NCI-H82 treated with DMSO at 0.1 percent for 48 hours (cell line): ENCODE data around the gene NFIA.

Experiments
- DNase-seq: peaks from one replicate; lab custom pipeline; 2025; ENCODE audit not compliant: unreplicated experiment; lab: John Stamatoyannopoulos, UW

NFIA gene

DNA sequence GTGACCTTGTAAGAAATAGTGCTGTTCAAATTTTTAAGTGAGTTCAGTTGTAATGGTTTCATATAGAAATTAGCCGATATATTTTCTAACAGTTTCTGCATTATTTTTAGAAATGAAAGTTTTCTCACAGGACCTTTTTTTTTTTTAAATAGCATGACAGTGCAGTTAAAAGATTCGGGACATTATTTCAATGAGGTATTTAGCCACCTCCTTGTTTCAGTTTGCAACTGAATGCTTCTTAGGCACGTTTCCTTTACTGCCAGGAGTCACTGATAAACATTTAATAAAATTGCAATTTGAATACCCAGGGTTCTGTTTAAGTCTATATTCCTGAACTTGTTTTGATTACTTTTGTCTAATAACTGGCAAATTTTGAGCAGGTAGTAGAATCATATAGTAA lies 337.9 kb downstream of the NFIA start:
- DNase-seq = no peak

DNA sequence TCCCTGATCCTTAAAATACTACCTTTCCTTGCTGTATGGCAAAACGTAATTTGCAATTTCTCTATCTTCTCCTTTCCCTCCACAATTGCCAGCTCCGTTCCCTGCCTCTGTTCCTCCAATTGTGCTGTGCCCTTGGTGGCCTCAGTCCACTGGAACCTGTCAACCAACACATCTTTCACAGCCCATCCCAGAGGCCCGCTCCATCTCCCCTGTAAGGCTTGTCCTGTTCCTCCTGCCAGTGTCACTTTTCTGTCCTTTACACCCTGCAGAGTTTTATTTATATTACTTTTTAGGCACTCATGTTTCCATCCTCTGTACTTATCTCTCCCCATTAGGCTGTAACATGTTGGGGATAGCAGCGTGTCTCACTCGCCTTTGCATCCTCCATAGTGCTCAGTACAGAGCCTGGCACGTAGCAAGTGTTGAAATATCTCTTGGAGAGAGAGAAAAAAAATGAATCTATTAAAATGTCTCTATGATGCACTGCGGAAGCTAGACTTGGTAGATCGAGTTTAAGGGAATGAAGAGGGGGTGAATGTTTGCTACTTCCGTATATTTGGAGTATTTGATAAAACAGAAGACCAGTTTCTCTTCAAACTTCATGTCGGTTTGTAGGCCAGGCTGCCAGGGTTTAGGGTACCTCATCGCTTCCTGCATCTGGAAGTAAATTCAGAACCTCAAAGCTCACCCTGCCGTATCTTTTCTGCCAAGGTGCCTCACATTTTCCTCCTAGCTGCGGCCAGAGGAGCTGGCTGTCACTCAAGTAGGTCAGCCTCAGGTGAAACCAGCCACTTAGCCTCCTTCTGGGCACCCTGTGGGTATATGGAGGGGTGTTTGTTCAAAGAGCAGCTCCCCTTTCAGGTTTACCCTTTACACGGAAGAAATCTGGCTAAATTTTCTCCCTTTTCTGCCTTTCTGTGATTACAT lies 338.8 kb downstream of the NFIA start:
- no peak for DNase-seq

DNA sequence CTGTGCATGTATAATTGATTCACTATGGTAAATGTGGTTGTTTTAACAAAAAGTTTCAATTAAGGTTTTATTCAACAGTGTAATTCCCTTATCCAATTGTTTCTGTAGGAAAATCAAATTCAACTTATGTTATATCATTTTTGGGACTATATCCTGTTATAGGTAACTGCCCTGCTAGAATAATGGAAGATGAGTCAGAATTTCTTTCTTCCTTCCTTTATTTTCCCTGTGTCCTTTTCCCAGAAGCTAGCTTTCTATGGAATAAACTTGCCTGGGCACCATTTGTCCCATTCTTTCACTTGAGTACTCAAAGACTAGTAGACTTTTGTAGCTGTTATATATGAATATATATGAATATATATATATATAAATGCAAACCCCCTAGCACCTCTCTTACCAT lies 341.3 kb downstream of the NFIA start:
- no peak for DNase-seq

DNA sequence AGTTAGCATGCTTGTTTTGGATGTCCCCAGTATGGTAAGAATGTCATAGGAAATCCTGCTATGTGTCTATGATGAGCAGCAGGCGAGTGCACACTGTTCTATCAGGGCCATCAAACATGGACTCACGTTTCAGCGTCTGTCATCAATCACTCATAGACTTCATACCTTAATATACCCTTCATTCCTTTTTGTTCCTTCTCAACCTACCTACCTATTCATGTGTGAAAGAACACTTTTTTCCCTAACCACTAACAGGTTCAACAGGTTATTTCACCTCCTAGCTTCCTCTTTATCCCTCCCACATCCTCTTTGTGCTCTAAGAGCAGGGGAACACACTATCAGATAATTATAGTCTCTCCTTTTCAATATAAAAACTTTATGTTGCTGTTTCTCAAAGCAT lies 342.0 kb downstream of the NFIA start:
- DNase-seq = no peak

DNA sequence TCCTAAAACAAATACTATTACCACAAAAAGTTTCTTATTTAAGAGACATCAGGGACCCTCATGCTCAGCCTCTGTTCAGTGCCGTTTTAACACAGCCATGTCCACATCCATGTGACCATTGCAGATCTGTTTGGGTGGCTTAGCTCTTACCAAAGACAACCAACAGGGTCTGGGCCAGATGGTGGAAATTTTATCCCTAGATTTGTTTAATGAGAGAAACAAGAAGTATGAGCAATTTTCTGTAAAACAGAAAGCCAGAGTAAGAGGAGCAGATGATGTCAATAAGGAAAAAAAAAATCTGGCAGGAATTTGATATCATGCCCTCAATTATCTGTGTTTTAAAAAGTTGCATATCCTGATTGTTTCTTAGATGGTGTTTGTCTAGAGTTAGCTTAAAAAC lies 342.7 kb downstream of the NFIA start:
- no peak for DNase-seq

DNA sequence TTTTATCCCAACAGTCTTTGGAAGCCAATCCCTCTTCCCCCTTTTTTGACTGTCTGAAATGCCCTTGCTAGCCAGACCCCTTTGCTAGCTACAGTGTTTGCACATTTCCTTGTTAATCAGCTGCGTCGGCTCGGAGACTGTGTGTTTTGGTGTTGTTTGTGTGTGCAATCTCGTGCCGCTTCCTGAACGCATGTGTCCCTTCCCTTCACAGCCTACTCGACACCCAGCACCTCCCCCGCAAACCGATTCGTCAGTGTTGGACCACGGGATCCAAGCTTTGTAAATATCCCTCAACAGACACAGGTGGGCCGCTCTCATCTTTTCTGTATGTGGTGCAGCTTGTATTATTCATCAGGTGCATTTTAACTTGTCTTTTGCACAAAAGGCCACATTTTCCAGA lies 343.9 kb downstream of the NFIA start:
- DNase-seq = no peak

DNA sequence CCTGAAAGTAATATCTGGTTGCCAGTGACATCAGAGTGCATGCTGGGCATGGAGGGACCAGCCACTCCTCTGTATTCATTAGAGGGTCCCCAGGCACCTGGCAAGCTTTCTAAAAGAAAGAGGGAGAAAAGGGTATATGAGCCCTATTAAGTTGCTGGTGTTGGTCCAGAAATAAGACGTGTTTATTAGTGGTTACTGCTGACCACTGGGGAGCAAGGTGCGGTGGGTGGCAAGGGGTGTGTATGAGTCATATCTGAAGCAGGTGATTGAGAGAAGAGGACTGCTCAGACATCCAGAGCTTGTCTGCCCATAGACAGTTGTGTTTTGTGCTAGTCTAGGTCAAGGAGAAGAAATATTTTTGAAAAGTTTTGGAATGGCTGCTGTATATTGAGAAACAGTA lies 344.5 kb downstream of the NFIA start:
- DNase-seq = no peak

DNA sequence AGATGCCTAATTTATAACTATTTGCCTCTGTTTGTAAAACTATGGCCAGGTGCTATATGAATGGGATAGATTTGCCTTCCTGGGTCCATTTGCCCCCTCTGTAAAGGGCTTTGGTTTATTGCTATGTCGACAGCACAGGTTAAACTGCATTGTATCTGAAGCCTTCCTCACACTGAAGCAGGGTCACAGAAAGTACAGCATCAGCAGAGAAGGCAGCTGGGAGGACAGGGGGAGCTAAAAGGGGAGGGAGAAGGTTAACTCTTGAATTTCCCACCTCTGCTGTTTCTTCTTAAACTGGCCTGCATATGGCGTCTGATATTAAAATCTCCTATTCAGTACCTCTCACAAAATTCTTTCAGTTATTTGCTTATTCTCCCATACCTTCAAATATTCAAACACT lies 345.1 kb downstream of the NFIA start:
- DNase-seq = no peak

DNA sequence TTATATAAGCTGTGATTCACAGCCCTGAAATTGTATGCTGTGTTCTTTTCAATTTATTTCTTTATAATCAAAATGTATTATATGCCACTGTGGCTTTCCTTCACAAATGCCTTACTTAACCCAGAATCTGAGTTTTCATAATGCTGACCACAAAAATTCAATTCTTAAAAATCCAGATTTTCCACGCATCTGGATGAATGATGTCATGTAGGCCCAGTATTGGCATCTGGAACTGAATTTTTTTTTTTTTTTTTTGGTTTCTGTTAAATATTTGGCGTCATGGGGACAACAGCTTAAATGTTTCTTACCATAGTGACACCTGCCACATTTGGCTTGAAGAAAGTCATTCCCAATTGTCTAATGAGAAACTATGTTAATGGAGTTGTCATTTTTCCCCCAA lies 345.8 kb downstream of the NFIA start:
- no peak for DNase-seq

DNA sequence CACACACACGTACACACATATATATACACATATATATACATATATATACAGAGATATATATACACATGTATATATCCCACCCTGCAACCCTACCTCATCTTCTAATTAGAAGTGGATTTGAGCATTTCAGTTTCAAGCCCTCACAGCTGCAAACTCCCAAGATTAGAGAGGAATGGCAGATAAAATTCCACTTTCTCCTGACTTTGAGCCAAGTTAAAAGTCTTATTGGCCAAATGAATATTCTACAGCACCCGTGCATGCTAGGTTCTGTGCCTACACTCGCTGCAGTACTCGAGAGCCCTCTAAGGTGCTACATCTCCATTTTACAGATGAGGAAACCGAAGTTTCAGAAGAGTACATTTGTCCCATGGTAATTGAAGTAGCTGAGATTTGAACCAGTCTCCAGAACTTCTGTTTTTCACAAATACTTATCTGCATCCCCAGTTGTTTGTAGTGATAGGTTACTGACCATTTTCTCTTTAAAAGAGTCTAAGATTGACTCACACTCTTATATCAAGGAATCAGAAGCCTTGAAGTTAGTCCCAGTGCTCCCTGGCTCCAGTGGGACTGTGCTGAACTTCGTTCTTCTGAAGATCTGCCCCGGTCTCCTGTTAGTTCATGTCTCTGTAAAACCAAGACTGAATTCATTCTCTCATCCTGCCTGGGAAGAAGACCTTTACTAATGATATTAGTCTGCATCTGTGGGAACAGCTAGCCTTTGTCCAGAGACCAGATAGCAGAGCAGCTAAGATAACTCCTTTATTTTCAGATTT lies 350.4 kb downstream of the NFIA start:
- no peak for DNase-seq

DNA sequence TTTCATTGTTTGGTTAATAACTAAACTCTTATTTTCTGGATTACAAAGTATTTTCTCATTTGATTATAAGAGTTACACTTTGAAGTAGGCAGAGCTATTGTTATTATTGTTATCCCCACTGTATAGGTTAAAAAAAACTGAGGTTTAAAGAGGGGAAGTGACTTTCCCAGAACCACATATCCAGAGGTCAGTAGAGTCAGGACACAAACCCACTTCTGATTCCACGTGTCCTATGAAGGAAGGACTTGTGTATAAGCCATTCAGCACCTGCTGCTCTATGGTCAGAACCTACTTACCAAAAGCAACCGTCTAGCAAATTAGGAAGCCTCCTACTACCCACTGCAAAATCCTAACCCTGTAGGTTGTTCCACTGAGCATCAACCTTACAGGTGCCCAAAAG lies 351.3 kb downstream of the NFIA start:
- no peak for DNase-seq

DNA sequence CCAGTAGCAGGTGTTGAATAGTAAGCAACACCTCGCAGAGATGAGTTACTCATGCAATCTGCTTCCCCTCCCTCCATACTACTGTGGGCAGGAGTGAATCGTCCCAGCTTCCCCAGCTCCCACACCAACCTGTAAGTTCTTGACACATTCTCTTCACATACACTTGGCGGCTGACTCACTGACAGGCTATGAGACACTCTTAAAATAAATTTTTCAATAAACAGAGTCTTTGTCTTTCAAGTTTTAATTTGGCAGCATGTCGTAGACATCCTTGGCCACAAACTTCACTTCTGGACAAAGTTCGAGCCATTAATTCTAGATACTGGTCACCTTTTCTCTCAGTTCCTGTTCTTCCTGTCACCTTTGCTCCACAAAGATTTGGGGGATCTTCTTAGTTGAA lies 351.9 kb downstream of the NFIA start:
- no peak for DNase-seq

DNA sequence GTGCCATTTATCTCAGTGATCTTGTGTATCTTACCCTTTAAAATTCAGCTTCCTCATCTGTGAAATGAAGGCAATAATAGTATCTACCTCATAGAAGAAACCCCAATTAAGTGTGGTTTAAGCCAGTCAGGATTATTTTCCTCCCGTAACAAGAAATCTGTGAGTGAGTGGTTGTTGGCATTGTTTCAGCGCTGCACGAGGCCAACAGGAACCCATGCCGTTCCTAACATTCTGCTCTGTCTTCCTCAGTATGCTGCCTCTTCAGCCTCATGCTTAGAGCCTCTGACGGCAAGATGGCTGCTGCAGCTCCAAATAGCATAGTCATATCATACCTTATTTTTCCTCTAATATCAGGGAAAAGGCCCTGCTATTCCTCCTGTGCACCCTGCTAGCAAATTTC lies 352.9 kb downstream of the NFIA start:
- no peak for DNase-seq

DNA sequence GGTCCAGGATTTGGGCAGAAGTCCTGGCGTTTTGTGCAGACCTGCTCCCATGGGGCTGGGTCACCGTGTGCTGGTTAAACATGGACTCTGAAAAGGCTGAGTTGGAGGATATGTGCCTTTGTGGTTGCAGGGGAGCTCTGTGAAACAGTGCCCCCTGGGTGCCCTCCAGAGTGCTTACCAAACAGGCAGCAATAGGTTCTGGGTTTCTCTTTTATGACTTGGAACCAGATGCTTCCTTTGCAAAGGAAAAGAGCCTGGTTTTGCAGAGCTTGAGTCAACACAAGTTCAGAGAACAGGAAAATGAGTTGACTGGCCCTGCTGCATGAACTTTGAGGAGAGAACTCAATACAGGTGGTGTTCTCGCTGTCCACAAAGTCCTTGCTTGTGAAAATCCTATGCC lies 353.7 kb downstream of the NFIA start:
- no peak for DNase-seq

DNA sequence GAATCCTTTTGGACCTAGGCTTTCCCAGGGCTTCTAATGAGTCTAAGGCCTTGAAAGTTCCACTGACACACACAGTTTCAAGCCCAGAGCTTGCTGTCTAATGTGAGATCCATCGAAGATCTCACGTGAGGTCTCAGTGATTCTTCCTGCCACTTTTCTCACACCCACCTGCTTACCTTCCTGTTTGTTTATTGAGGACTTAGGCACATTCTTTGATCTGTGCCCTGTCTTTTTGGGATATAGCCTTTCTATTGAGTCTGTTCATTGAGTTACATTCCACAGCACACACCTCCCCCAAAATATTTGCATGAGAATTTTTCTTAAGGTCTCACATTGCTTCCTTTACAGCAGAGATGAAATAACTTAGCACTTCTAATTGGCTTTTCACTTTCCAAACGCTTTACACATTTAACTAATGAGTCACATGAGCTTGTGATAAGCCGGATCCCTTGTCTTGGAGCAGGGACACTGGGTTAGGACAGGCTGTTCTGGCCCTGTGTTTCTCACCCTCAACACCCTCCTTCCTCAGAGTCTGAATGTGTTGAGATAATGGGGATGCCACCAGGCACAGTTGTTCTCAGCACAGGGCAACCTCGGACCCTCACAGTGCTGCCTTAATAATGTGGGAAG lies 354.2 kb downstream of the NFIA start:
- no peak for DNase-seq

DNA sequence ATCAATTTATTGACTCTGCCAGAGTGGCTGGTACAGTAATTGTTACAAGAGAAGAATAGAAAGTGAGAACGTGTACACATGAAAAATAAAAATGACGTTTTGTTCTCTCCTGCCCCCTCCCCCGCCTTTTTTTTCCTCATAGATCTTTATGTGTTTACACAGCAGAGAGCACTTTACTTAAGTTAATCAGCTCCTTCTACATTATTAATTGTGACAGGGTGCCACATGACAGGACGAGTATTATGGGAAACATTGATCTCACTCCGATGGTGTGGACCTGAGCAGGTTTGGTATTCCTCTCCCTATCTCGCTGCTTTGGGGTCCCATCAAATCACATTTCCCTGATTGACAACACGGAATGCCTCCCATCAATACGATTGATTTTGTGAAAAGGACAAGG lies 356.9 kb downstream of the NFIA start:
- no peak for DNase-seq

DNA sequence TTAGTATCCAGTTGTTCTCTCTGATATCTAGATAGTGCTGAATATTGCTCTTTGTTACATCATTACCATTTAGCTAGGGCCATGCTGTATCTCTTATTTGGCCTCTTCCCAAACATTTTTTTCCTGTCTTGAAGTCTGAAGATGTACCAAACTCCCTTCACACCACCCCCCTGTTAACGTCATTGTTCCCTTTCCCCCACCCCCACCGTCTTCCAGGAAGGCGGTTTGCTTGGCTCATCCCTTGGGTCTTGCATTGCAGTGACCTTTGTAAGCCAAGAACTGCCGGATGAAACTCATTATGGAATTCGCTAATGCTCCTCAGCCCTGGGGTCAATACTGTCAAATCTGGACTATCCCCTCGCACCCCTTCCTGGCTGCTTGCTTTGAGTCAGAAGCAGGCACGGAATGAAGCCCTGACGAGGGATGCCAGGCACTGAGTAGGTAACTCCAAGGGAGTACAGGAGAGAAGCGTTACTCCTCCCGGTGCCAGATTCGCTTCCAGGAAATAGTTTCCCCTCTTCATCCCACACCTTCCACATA lies 359.4 kb downstream of the NFIA start:
- DNase-seq = no peak

DNA sequence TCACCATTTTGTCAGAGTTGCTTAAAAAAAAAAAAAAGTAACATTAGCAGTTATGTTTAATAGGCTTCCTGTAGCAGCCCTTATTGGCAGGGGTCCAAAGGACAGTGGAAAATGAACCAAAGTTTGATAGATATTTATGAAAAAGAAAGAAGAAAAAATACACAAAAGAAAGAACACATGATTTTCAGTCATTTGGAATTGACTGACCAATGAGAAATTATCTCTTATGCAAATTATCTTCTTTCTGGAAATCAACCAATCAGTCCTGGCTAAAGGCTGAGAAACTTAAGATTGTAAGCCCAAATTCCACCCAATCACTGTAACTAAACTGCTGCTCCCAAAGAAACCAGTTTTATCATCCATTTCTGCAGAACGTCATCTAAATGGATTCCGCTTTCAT lies 360.2 kb downstream of the NFIA start:
- DNase-seq = no peak

DNA sequence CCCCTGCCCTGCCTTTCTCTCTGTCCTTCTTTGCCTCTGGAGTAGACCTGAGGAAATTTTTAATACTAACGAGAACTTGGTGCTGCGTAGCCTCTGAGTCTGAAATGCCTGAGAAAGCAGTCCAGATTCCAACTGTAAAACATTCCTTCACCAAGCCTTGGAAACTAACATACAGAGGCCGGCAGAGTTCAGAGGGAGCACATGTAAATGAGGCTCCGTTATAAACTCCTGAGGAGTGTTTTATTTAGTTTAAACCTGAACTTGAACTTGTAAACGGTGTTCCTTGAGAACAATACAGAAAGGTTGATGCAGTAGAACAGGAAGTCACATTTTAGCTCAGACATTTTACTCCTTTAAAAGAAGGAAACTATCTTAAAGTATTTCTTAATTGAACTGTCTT lies 361.9 kb downstream of the NFIA start:
- DNase-seq = no peak

DNA sequence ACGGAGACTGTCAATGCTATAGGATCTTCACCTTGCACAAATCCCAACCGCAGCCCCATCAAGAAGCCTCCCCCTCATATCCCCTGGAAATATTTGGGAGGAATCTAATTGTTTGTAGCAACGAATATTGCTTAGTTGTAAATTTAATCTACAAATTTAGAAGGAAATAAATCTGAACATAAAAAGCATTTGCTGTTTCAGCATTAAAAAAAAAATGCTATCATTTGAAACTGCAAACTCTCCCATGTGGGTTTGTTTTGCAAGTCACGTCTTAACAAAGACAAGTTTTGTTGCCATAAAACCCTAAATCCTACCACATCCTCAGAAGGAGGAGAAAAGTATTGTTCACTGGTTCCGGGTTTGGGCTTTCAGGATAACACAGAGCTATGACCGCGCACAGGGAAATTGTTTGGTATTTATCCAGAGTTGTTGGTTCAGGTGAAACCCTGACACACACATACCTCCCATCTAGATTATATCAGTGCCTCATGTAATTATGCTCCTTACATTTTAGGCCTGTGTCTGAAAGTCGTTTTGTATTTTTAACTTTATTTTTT lies 363.0 kb downstream of the NFIA start:
- DNase-seq = no peak

DNA sequence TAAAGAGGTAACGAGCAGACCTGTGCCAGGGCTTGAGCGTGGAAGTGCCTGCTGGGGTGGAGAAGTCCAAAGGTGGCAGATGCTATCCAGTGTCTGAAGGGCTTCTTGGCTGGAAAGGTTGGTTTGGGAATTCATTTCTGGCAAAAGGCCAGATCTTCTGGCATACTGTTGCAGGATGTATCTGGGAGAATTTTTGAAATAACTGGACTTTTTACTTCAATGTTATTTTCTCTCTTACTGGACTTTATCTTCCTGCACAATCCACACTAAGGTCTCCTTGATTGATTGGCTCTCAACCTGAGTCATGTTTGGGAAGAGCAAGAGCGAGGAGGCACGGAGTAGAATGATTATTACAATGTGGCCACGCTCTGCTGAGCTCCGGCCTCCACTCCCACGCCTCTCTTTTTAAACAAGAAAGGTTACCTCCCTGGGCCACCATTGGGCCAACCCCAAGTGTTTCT lies 364.2 kb downstream of the NFIA start:
- DNase-seq = no peak
